H1 (cell line): ENCODE measurements around the gene RSRC2. TPM values are rescaled to one million over a fixed set of nuclear protein-coding genes. Genes with fewer than 3 reads are reported as not detected.

Experiments
- CTCF ChIA-PET: fragments of 300-600 bp; sonication (Branson Sonifier 250); formaldehyde crosslinking; loops from one replicate; lab custom pipeline; 2021; ENCODE audit not compliant: partially characterized antibody; lab: Charles Lee
- POLR2A ChIA-PET: fragments of 300-600 bp; sonication (Branson Sonifier 250); formaldehyde crosslinking; loops from one replicate; lab custom pipeline; 2021; ENCODE audit warnings: inconsistent platforms; ENCODE audit not compliant: partially characterized antibody; lab: Charles Lee
- DNase-seq, 2 experiments: peaks; one replicate each; pipeline versions ENCODE4 v3.0.0 to v3.0.0-alpha.2; 2010 to 2022; ENCODE audit warnings: low spot score in 2 of 2, low read depth in 1 of 2, mixed read lengths in 1 of 2
- FAIRE-seq: peaks from 2 replicates; lab custom pipeline; 2011; peaks lifted over from hg19 to GRCh38; lab: Jason Lieb, UNC
- H2AFZ ChIP-seq: 2 replicates; pipeline ENCODE4 v1.8.1; 2012; ENCODE audit warnings: low read length, inconsistent platforms
- H2AK5ac ChIP-seq: 2 replicates; pipeline ENCODE4 v1.6.1; 2013; ENCODE audit warnings: low read depth, low read length
- H2BK120ac ChIP-seq: replicated peaks from 2 replicates; pipeline ENCODE3; 2013; ENCODE audit warnings: low read depth, low read length, inconsistent platforms
- H2BK12ac ChIP-seq: 2 replicates; pipeline ENCODE4 v1.6.1; 2013; ENCODE audit warnings: low read depth, low read length
- H2BK15ac ChIP-seq: 2 replicates; pipeline ENCODE4 v1.6.1; 2013; ENCODE audit warnings: low read length
- H2BK20ac ChIP-seq: 2 replicates; pipeline ENCODE4 v1.6.1; 2013; ENCODE audit warnings: low read length
- H2BK5ac ChIP-seq: 2 replicates; pipeline ENCODE4 v1.6.1; 2013; ENCODE audit warnings: low read depth, low read length
- H3K14ac ChIP-seq: 2 replicates; pipeline ENCODE4 v1.6.1; 2013; ENCODE audit warnings: inconsistent platforms; ENCODE audit not compliant: insufficient read length
- H3K18ac ChIP-seq: 2 replicates; pipeline ENCODE4 v1.6.1; 2013; ENCODE audit warnings: low read length; ENCODE audit errors: extremely low read depth
- H3K23ac ChIP-seq: 2 replicates; pipeline ENCODE4 v1.6.1; 2013; ENCODE audit warnings: inconsistent platforms; ENCODE audit not compliant: insufficient read length
- H3K23me2 ChIP-seq: 2 replicates; pipeline ENCODE4 v1.6.1; 2013; ENCODE audit warnings: low read depth, low read length
- H3K27ac ChIP-seq: 2 replicates; pipeline ENCODE4 v1.6.1; 2011; ENCODE audit warnings: low read depth, low read length, inconsistent platforms
- H3K27me3 ChIP-seq, 4 experiments: replicated peaks in 1 of 4; 1 replicate in 1 of 4; 2 replicates in 3 of 4; pipeline versions ENCODE4 v1.6.1 to v1.8.1; 2011 to 2013; ENCODE audit warnings: low read length in 3 of 4, mild to moderate bottlenecking in 3 of 4, inconsistent platforms in 2 of 4, mixed read lengths in 2 of 4, moderate library complexity in 1 of 4; ENCODE audit not compliant: control insufficient read depth in 3 of 4, insufficient read depth in 3 of 4; ENCODE audit errors: extremely low read depth in 1 of 4
- H3K36me3 ChIP-seq, 4 experiments: 2 replicates each; pipeline versions ENCODE4 v1.6.1 to v1.8.1; 2011 to 2013; ENCODE audit warnings: mild to moderate bottlenecking in 4 of 4, low read length in 3 of 4, moderate library complexity in 2 of 4, control low read depth in 1 of 4, inconsistent platforms in 1 of 4; ENCODE audit not compliant: insufficient read depth in 4 of 4, control insufficient read depth in 2 of 4
- H3K4ac ChIP-seq: replicated peaks from 2 replicates; pipeline ENCODE3; 2013; ENCODE audit warnings: low read length, low read depth, mixed read lengths, inconsistent platforms; ENCODE audit not compliant: insufficient read length
- H3K4me1 ChIP-seq, 4 experiments: replicated peaks in 1 of 4; 1 replicate in 1 of 4; 2 replicates in 3 of 4; pipeline versions ENCODE4 v1.6.1 to v1.8.1; 2011 to 2013; ENCODE audit warnings: low read length in 3 of 4, inconsistent platforms in 2 of 4, mixed read lengths in 1 of 4; ENCODE audit not compliant: insufficient read depth in 4 of 4, control insufficient read depth in 3 of 4
- H3K4me2 ChIP-seq, 2 experiments: 2 replicates each; pipeline versions ENCODE4 v1.6.1 to v1.8.1; 2011 to 2013; ENCODE audit warnings: low read depth in 2 of 2, low read length in 2 of 2, control low read depth in 1 of 2, inconsistent platforms in 1 of 2, mild to moderate bottlenecking in 1 of 2; ENCODE audit not compliant: insufficient read depth in 1 of 2
- H3K4me3 ChIP-seq, 4 experiments: fragments of 200-600, 300-600 bp in 1 of 4; sonication (generic), shearing (Covaris generic), sonication (Bioruptor Twin) in 1 of 4; 2 replicates each; pipeline versions ENCODE4 v1.5.1 to v1.8.1; 2011 to 2016; ENCODE audit warnings: low read length in 4 of 4, low read depth in 3 of 4, control low read depth in 2 of 4, inconsistent platforms in 2 of 4, mild to moderate bottlenecking in 2 of 4, mixed read lengths in 1 of 4, moderate library complexity in 1 of 4; ENCODE audit not compliant: insufficient read depth in 2 of 4; ENCODE audit errors: extremely low read depth in 1 of 4
- H3K56ac ChIP-seq: replicated peaks from 2 replicates; pipeline ENCODE3; 2013; ENCODE audit warnings: low read depth, mild to moderate bottlenecking, mixed read lengths, low read length, inconsistent platforms; ENCODE audit not compliant: insufficient read length
- H3K79me1 ChIP-seq: 2 replicates; pipeline ENCODE4 v1.6.1; 2013; ENCODE audit warnings: low read depth, low read length, control low read depth
- H3K79me2 ChIP-seq, 2 experiments: 2 replicates each; pipeline versions ENCODE4 v1.6.1 to v1.8.1; 2012 to 2013; ENCODE audit warnings: low read length in 2 of 2, mild to moderate bottlenecking in 2 of 2, inconsistent platforms in 1 of 2; ENCODE audit not compliant: insufficient read depth in 2 of 2, control insufficient read depth in 1 of 2
- H3K9ac ChIP-seq, 4 experiments: replicated peaks in 1 of 4; 1 replicate in 1 of 4; 2 replicates in 3 of 4; pipeline versions ENCODE4 v1.6.1 to v1.8.1; 2011 to 2013; ENCODE audit warnings: low read depth in 3 of 4, low read length in 3 of 4, control low read depth in 2 of 4, mild to moderate bottlenecking in 2 of 4, moderate library complexity in 2 of 4, inconsistent platforms in 1 of 4; ENCODE audit errors: extremely low read depth in 1 of 4
- H3K9me3 ChIP-seq, 2 experiments: 2 replicates each; pipeline versions ENCODE4 v1.6.1 to v1.8.1; 2012 to 2013; ENCODE audit warnings: mild to moderate bottlenecking in 2 of 2, moderate library complexity in 2 of 2, control low read depth in 1 of 2, inconsistent platforms in 1 of 2, low read depth in 1 of 2, low read length in 1 of 2, mixed read lengths in 1 of 2; ENCODE audit not compliant: insufficient read depth in 2 of 2
- H4K20me1 ChIP-seq, 2 experiments: replicated peaks in 1 of 2; 2 replicates each; pipeline versions ENCODE3 to v1.8.1; 2011 to 2013; ENCODE audit warnings: inconsistent platforms in 2 of 2, low read length in 2 of 2, mild to moderate bottlenecking in 1 of 2; ENCODE audit not compliant: insufficient read depth in 2 of 2, control insufficient read depth in 1 of 2
- H4K5ac ChIP-seq: 2 replicates; pipeline ENCODE4 v1.6.1; 2013; ENCODE audit warnings: low read length, low read depth, mixed read lengths, inconsistent platforms; ENCODE audit not compliant: insufficient read length
- H4K8ac ChIP-seq: 2 replicates; pipeline ENCODE4 v1.8.0; 2013; ENCODE audit warnings: mild to moderate bottlenecking, moderate library complexity, low read length, inconsistent platforms; ENCODE audit not compliant: insufficient read depth; ENCODE audit errors: extremely low read depth
- H4K91ac ChIP-seq: replicated peaks from 2 replicates; pipeline ENCODE3; 2013; ENCODE audit warnings: low read length, mixed read lengths, inconsistent platforms; ENCODE audit not compliant: insufficient read length
- KDM5A ChIP-seq: fragments of 200-600 bp; IDR thresholded peaks from 2 replicates; pipeline ENCODE4 v1.7.1; 2012; ENCODE audit warnings: mild to moderate bottlenecking, low read length, inconsistent platforms, mixed read lengths
- WGBS, 2 experiments: shearing (Covaris generic) in 1 of 2; methylation state at CpG; one replicate each; pipeline versions ENCODE4 v1.1.6 to v1.1.7; 2013 to 2015; ENCODE audit warnings: low lambda C conversion rate in 2 of 2, mixed read lengths in 2 of 2, inconsistent platforms in 1 of 2, low coverage in 1 of 2, missing lambda C conversion rate in 1 of 2; ENCODE audit not compliant: insufficient replicate concordance in 2 of 2, insufficient coverage in 1 of 2, insufficient read length in 1 of 2; ENCODE audit errors: extremely low coverage in 1 of 2, missing lambda C conversion rate in 1 of 2; 5-methylcytosine and 5-hydroxymethylcytosine counted together
- polyA plus RNA-seq, 7 experiments: library from polyadenylated mRNA; depleted of rRNA in 3 of 7; stranded (reverse) in 5 of 7; unstranded in 2 of 7; fragments of >200 nt in 5 of 7; fragments of 200-250 nt in 2 of 7; gene quantifications; 1 replicate in 5 of 7; 2 replicates in 1 of 7; 4 replicates in 1 of 7; pipeline versions ENCODE4 v1.2.1 to v1.2.3, GENCODE V29; 2011 to 2013; ENCODE audit warnings: missing spikeins in 2 of 7, mixed read lengths in 2 of 7
- total RNA-seq: library from RNA; stranded (reverse); fragmentation: NEBNext Ultra II Directional; extraction: Animal tissue kit (Norgen Biotek cat#: 25700); gene quantifications from 2 replicates; pipeline ENCODE4 v1.2.1, GENCODE V29; 2021

RSRC2 gene
- total and polyA plus RNA-seq, 2 of the 8 experiments (the other 6 are each of a cell fraction or from before 2014, with no cell fraction given): 15.9 to 71.4 TPM

DNA sequence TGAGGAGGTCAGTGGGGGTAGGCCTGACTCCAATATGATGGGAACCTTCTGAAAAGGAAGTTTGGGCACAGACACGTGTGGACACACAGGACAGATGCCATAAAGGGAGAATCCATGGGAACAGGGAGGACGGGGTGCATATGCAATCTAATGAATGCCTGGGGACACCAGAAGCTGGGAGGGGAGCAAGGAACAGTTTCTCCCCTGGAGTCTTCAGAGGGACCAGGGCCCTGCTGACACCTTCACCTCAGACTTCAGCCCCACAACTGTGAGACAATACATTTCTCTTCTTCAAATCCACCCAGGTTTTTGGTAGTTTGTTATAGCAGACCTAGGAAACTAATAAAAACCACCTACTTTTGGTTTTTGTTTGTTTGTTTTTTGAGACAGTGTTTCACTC, 69.1 kb downstream of the RSRC2 start:
- no peak overlapping the region for H3K4ac ChIP-seq
- no peak overlapping the region for H2BK120ac ChIP-seq
- H4K91ac ChIP-seq: no peak overlapping the region
- no peak overlapping the region for H3K14ac ChIP-seq
- no peaks in the 10 kb centered on the region for H3K79me2 ChIP-seq
- POLR2A ChIA-PET: interaction anchor here (1.4 to 1.5 kb wide), 2 partner anchors 42 to 69 kb away, joined by 4 read pairs; partner anchors contain the start of genes KNTC1 and RSRC2
- H4K20me1 ChIP-seq: no peaks in the 10 kb centered on the region
- H3K79me1 ChIP-seq: no peaks in the 10 kb centered on the region
- H4K8ac ChIP-seq: no peak overlapping the region
- H3K36me3 ChIP-seq: no peaks in the 10 kb centered on the region
- no peak overlapping the region for H4K5ac ChIP-seq
- H3K23ac ChIP-seq: no peak overlapping the region
- H3K9me3 ChIP-seq: no peaks in the 10 kb centered on the region
- WGBS, 2 experiments: 70% methylated on average over 2 of the region's 2 CpGs; no CpG with 5 or more reads in 1 of the 2 experiments
- H2AFZ ChIP-seq: no peak overlapping the region; the same call in 1 of the 2 replicates
- H3K23me2 ChIP-seq: no peaks in the 10 kb centered on the region
- no peak overlapping the region for H2BK12ac ChIP-seq
- no peak overlapping the region for H3K4me2 ChIP-seq
- H3K56ac ChIP-seq: no peak overlapping the region
- H2BK5ac ChIP-seq: no peak overlapping the region
- no peak overlapping the region for H2AK5ac ChIP-seq
- H3K9ac ChIP-seq: no peak overlapping the region
- FAIRE-seq: no peak
- no peak overlapping the region for H3K27ac ChIP-seq
- H3K4me3 ChIP-seq: no peak overlapping the region
- TF ChIP-seq KDM5A: no peak
- no peak overlapping the region for H3K18ac ChIP-seq
- no peak overlapping the region for H2BK15ac ChIP-seq
- no peaks in the 10 kb centered on the region for H3K4me1 ChIP-seq
- no peak for DNase-seq
- H3K27me3 ChIP-seq: no peaks in the 10 kb centered on the region
- no peak overlapping the region for H2BK20ac ChIP-seq
- CTCF ChIA-PET: no interaction called here
